Fibroblast of lung (primary cell): Measurements from ENCODE around the gene TNIK. TPM values are rescaled to one million over a fixed set of nuclear protein-coding genes. Genes with fewer than 3 reads are reported as not detected.

ENCODE experiments used
- DNase-seq, 2 donors: peaks; one replicate each; pipeline versions ENCODE4 v3.0.0 to v3.0.0-alpha.2; 2010; ENCODE audit warnings: low read depth in 2 of 2
- H2AFZ ChIP-seq: 2 replicates; pipeline ENCODE4 v1.5.1; 2012; ENCODE audit warnings: low read length, control low read depth, inconsistent platforms
- H3K27ac ChIP-seq: 2 replicates; pipeline ENCODE4 v1.5.1; 2011; ENCODE audit warnings: low read length, control low read depth; ENCODE audit not compliant: insufficient read depth
- H3K27me3 ChIP-seq: 2 replicates; pipeline ENCODE4 v1.5.1; 2011; ENCODE audit warnings: mild to moderate bottlenecking, low read length; ENCODE audit not compliant: control insufficient read depth, insufficient read depth
- H3K36me3 ChIP-seq: 2 replicates; pipeline ENCODE4 v1.5.1; 2011; ENCODE audit warnings: low read length; ENCODE audit not compliant: control insufficient read depth, insufficient read depth
- H3K4me1 ChIP-seq: 2 replicates; pipeline ENCODE4 v1.5.1; 2011; ENCODE audit warnings: low read length; ENCODE audit not compliant: control insufficient read depth, insufficient read depth; ENCODE audit errors: extremely low read depth
- H3K4me2 ChIP-seq: 2 replicates; pipeline ENCODE4 v1.5.1; 2011; ENCODE audit warnings: low read length, control low read depth; ENCODE audit not compliant: insufficient read depth; ENCODE audit errors: extremely low read depth
- H3K4me3 ChIP-seq, 4 experiments: fragments of 200-600 bp in 1 of 4; sonication (generic) in 1 of 4; replicated peaks in 1 of 4; 2 replicates each; pipeline ENCODE4 v1.5.1; 2011 to 2016; ENCODE audit warnings: low read length in 4 of 4, low read depth in 3 of 4, mild to moderate bottlenecking in 3 of 4, control low read depth in 2 of 4, inconsistent platforms in 1 of 4, mixed read lengths in 1 of 4; ENCODE audit not compliant: insufficient read depth in 1 of 4; ENCODE audit errors: control extremely low read depth in 1 of 4
- H3K79me2 ChIP-seq: 2 replicates; pipeline ENCODE4 v1.5.1; 2012; ENCODE audit warnings: mild to moderate bottlenecking, low read length, inconsistent platforms; ENCODE audit not compliant: control insufficient read depth, insufficient read depth
- H3K9ac ChIP-seq: 2 replicates; pipeline ENCODE4 v1.5.1; 2011; ENCODE audit warnings: mild to moderate bottlenecking, low read length, control low read depth; ENCODE audit not compliant: insufficient read depth
- H3K9me3 ChIP-seq: 2 replicates; pipeline ENCODE4 v1.5.1; 2012; ENCODE audit warnings: low read depth, low read length; ENCODE audit not compliant: control insufficient read depth, insufficient read depth
- H4K20me1 ChIP-seq: 2 replicates; pipeline ENCODE4 v1.5.1; 2011; ENCODE audit warnings: low read length; ENCODE audit not compliant: control insufficient read depth, insufficient read depth; ENCODE audit errors: extremely low read depth
- EZH2 ChIP-seq: IDR thresholded peaks from 2 replicates; pipeline ENCODE4 v1.5.1; 2012; ENCODE audit warnings: low read length, control low read depth, mild to moderate bottlenecking; ENCODE audit errors: missing control alignments
- polyA plus RNA-seq, 2 donors: library from polyadenylated mRNA; depleted of rRNA in 1 of 2; stranded (reverse) in 1 of 2; unstranded in 1 of 2; fragments of >200 nt; gene quantifications; 2 replicates each; pipeline ENCODE4 v1.2.1, GENCODE V29; 2011 to 2012; ENCODE audit warnings: missing spikeins in 1 of 2
- total RNA-seq: library from RNA; depleted of rRNA; stranded (reverse); fragments of >200 nt; gene quantifications from 2 replicates; pipeline ENCODE4 v1.2.1, GENCODE V29; 2014
- TF ChIP-seq, protein P1 (sequence below), 2 donors: IDR thresholded peaks in 1 of 2; conservative IDR thresholded peaks in 1 of 2; 1 replicate in 1 of 2; 2 replicates in 1 of 2; pipeline ENCODE4 v1.5.1; 2011 to 2012; ENCODE audit warnings: low read length in 2 of 2, control low read depth in 1 of 2, inconsistent platforms in 1 of 2, low read depth in 1 of 2, mild to moderate bottlenecking in 1 of 2

TNIK gene
- total and polyA plus RNA-seq, 2 donors (not counting 1 experiment from before 2014, with no cell fraction given): 13.8 to 39.3 TPM

DNA sequence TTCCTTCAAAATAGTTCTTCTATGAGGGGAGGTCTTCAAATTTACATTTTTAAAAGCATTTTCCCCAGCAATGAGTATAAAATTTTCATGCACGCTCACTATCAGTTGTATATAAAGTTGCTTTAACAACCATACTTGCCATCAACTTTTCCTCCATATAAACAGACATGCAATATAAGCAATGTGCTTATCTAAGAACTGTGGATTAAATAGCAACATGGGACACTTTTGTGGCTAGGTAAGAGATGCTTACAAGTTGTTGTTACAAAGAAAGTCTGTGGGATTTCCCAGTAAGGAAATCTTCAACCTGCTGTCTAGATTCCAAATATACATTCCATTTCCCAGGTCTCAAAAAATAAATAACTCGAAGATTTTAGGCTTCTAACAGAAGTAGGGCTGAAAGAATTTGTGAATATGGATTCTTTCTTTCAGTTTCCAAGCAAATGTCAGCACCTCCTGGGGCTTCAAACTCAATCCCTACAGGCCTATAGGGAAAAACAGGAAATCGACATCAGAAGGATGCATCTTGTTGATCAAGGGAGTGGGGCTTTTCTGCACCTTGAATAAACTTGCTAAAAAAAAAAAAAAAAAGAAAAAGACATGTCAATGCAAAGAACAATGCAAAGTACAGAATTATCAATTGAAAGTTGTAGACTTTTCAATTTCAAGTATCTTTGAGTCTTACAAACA lies 16.1 kb downstream of the TNIK start:
- Histone ChIP-seq H2AFZ (no peak overlapping the region), H3K79me2 (peaks cover 9% of the 10 kb centered on the region), H3K4me2 (no peak overlapping the region), H3K9me3 (no peaks in the 10 kb centered on the region), H3K36me3 (no peaks in the 10 kb centered on the region), H3K4me3 (no peak overlapping the region), H3K4me1 (peaks cover 5% of the 10 kb centered on the region), H3K9ac (no peak overlapping the region), H3K27ac (no peak overlapping the region), H3K27me3 (no peaks in the 10 kb centered on the region), H4K20me1 (no peaks in the 10 kb centered on the region)
- no peak for DNase-seq
- TF ChIP-seq, protein P1, sequence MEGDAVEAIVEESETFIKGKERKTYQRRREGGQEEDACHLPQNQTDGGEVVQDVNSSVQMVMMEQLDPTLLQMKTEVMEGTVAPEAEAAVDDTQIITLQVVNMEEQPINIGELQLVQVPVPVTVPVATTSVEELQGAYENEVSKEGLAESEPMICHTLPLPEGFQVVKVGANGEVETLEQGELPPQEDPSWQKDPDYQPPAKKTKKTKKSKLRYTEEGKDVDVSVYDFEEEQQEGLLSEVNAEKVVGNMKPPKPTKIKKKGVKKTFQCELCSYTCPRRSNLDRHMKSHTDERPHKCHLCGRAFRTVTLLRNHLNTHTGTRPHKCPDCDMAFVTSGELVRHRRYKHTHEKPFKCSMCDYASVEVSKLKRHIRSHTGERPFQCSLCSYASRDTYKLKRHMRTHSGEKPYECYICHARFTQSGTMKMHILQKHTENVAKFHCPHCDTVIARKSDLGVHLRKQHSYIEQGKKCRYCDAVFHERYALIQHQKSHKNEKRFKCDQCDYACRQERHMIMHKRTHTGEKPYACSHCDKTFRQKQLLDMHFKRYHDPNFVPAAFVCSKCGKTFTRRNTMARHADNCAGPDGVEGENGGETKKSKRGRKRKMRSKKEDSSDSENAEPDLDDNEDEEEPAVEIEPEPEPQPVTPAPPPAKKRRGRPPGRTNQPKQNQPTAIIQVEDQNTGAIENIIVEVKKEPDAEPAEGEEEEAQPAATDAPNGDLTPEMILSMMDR (conservative IDR thresholded peaks at IDR 0.05 in 1 of 2, IDR thresholded peaks at IDR 0.05 in 1 of 2; ENCODE audit: low read depth in 1 of 2, low read length in 2 of 2): no peak
- no peak for TF ChIP-seq EZH2

DNA sequence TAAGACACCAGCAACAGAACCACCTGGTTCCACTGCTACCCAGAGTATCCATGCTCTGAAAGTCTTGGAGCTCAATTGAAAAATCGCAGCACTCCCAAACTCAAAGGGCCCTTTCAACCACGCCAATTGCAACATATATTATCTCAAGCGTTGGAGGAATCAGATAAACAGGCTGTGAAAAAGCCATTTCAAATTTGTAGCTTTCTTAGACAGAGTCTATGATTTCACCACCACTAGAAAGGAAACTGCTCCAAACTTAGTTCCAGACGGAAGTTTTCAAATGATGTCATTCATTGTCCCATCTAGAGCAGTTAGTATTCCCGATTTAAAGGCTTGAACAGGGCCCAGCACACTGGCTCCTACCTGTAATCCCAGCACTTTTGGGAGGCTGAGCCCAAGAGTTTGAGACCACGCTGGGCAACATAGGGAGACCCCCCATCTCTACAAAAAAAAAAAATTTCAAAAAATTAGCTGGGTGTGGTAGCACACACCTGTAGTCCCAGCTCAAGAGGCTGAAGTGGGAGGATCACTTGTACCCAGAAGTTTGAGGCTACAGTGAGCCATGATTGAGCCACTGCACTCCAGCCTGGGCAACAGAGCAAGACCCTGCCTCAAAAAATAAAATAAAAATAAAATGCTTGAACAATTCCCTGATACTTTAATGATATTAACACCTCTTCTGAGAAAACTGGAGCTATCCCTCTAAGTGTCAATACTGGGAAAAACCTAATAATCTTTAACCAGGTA lies 16.8 kb downstream of the TNIK start:
- H3K9me3 ChIP-seq: no peaks in the 10 kb centered on the region
- H3K9ac ChIP-seq: no peak overlapping the region
- peaks cover 9% of the 10 kb centered on the region for H3K79me2 ChIP-seq
- DNase-seq: peak in 1 of 2 donors; percentile 73
- no peak overlapping the region for H3K4me2 ChIP-seq
- TF ChIP-seq, protein P1 (conservative IDR thresholded peaks at IDR 0.05 in 1 of 2, IDR thresholded peaks at IDR 0.05 in 1 of 2; ENCODE audit: low read depth in 1 of 2, low read length in 2 of 2): no peak
- no peak for TF ChIP-seq EZH2
- no peak overlapping the region for H3K27ac ChIP-seq
- H4K20me1 ChIP-seq: no peaks in the 10 kb centered on the region
- no peaks in the 10 kb centered on the region for H3K27me3 ChIP-seq
- peaks cover 5% of the 10 kb centered on the region for H3K4me1 ChIP-seq
- no peaks in the 10 kb centered on the region for H3K36me3 ChIP-seq
- H2AFZ ChIP-seq: no peak overlapping the region
- no peak overlapping the region for H3K4me3 ChIP-seq

DNA sequence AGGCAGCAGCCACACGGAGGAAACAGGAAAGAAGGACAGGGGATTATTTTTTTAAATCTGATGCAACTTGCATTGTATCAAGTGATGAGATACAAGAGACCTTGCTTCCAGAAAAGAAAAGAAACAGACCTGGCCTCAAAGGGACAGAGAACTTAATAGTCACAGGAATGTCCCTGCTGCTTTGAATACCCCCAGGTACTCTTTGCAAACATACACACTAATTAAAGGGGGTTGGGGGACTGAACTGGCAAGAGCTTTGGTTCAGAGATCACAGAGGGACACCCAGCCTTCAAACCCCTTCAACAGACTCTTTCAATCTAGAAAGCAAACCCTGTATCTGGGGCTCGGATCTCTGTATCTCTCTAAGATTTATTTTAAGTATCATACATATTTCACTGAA lies 18.0 kb downstream of the TNIK start:
- Histone ChIP-seq H3K4me2 (no peak overlapping the region), H2AFZ (no peak overlapping the region), H3K27me3 (no peaks in the 10 kb centered on the region), H3K36me3 (no peaks in the 10 kb centered on the region), H3K27ac (no peak overlapping the region), H3K4me3 (no peak overlapping the region), H3K79me2 (peaks cover 9% of the 10 kb centered on the region), H3K4me1 (peaks cover 5% of the 10 kb centered on the region), H3K9ac (no peak overlapping the region), H4K20me1 (no peaks in the 10 kb centered on the region), H3K9me3 (no peaks in the 10 kb centered on the region)
- TF ChIP-seq, protein P1 (conservative IDR thresholded peaks at IDR 0.05 in 1 of 2, IDR thresholded peaks at IDR 0.05 in 1 of 2; ENCODE audit: low read depth in 1 of 2, low read length in 2 of 2): no peak
- TF ChIP-seq EZH2: no peak
- DNase-seq: no peak
